HG03066 (cell line): Measurements from ENCODE around the gene AFF3.

Source experiments
- ATAC-seq: cut with Tn5 transposase; IDR thresholded peaks from one replicate; pipeline ENCODE4 v1.9.1; 2021; ENCODE audit warnings: low read depth; ENCODE audit not compliant: unreplicated experiment

Gene AFF3

DNA sequence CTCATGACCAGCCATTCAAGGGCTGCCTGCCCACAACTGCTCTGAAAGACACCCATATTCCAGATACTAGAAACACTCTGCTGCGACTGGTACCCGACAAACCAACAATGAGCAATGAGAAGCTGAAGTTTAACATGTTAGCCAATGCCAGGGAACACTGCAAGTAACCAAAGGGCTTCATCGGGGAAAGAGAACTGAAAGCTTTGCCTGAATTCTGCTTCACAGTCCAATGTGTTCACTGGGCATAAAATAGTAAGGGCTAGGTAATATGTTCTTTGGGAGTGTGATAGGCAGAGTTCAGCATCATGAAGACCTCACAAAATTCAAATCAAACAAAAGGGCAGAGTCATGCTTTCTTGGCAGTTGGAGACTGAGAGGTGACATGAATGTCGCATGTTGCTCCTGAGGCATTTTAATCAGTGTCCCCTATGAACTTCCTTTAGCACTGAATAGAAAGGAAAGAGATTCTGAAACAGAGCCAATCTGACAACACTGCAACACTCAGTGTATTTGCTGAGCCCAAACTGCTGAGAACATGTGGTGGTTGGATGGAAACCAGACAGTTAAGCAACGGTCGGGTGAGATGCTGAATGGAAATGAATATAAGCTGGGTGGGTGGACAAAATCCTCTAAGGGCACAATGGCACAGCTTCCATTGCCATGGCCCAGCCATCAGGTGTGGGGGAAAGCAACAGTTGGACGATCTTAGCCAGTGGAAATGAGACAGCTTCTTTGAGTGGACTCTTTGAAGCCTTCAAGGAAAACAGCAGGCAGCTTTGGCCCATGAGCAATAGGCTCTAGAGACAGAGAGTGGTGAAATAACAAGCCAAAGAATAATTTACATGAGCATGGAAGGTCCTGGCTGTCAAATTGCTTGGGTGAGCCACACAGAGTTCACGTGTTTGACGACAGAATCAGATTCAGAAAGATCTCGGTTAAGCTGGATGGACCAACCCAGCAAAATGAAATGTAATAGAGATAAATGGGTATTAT, 277.5 kb downstream of the AFF3 start:
- ATAC-seq = no peak

DNA sequence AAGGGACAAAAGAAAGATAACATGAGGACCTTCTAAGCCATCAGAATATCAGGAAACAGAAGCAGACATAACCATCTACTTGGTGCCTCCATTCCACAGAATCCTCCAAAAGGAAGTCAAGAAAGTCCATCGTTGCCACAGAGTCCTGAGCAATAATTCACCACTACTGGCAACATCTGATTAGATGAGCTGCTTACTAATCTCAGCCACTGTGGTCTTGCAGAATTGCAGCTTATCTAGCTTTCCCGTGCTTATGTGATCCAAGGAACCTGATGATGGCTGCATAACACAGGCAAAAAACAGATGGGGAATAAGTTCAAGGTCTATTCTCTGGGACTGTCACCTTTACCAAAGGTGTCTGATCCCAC, 278.5 kb downstream of the AFF3 start:
- no peak for ATAC-seq

DNA sequence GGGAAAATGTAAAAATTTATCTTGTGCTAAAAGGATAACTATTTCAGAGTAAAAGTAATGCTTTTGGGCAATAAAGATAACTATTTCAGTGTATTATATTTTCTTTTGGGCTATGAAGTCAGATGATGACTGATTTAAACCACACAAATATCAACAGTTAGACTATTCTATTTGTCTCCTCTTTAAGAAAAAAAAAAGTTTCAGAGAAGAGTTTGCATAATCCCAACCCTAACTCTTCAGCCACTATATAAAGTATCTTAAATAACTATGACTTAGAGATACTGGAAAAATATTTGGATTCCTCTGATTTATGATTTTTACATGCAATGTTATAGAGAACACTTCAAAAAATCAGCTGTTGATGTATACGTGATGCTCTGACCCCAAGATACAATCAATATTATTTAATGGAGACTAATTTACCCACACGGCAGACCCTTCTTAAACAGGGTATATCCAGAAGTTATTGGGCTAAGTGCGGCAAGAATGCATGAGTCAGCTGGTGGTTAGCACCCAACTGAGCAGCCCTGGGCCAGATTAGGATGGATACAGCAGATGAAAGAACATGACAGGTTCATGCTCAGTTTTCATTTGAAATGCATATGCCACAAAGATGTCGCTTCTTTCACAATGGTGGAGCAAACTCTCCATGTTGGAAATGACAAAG, 279.0 kb downstream of the AFF3 start:
- no peak for ATAC-seq

DNA sequence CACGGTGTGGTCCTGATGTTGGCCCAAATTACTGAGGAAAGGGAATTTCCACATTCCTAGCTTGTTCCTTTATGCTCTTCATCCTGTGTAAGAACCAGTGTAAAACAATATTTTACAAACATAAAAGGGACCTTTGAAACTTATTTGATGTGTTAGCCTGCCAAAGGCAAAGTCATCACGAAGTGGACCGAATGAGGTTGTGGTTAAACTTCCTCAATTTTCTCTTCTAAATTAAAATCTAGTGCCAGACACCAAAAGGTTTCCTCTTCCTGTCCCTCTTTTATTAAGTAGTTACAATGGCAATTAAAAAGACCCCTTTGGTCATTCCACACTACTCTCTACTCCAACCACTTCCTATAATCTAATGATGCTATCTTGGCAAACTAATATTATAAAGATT, 279.8 kb downstream of the AFF3 start:
- ATAC-seq = no peak

DNA sequence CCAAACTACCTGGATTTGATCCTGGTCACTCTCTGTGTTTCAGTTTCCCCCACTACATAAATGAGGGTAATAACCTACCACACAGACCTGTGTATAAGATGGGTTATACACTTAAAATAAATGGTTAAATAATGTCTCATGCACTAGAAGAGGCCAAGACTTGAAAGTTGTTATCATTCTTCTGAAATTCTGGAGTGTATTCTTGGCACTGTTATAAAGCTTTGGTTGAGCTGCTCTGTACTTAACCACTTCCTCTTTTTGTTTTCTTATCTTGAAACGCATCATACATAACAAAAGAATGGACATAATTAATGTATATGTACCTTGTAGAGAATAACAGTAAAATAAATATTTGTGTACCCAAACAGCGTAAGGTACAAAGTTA, 281.0 kb downstream of the AFF3 start:
- ATAC-seq = no peak

DNA sequence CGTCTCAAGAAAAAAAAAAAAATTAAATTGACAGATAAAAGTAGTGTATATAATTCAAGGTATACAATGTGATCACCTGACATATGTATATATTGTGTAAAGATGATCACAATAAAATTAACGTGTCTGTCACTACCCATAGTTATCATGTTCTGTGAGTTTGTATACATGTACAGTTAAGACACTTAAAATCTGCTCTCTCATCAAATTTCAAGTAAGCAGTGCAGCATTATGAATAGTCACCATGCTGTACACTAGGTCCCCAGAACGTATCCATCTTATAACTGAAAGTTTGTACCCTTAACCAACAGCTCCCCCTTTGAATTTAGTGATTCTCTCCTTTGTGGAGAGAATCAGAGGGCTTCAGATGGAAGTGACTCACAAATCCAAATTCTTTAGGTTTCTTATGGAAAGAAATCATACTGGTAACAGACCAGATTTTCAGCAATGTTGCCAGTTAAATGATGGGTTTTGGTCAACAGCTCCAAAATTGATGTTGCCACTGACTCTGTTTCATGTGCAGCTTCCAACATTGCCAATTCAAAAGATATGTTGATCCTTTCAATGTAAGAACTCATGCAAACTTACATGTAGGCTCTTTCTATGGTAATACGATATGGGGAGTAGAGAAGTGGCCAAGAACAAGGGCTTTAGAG, 281.5 kb downstream of the AFF3 start:
- no peak for ATAC-seq

DNA sequence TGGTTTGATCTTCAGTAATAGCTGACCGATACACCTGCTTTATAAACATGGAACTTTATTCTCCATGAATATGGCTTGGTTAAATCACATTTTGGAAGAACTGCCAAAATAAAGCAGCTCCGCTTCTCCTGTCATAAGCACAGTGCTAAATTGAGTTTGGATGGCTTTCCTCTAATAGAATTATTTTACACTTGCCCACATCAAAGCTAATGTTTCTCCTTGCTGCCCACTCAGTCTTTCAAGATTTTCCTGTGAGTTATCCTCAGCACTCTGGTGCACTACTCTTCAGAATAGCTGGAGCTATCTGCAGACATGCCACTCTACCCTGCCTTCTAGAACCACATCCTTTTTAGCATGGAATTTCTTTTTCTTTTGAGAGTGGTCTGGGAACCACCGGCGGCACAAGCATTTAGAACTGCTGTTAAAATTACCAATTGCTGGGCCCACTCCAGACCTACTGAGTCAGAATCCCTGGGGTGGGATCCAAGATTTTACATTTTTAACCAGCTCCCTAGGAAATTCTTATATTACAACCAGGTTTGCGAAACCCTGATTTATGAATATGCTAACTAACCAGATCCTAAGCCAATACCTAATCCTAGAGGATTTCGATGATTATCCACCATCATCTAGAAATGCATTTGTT, 283.3 kb downstream of the AFF3 start:
- no peak for ATAC-seq

DNA sequence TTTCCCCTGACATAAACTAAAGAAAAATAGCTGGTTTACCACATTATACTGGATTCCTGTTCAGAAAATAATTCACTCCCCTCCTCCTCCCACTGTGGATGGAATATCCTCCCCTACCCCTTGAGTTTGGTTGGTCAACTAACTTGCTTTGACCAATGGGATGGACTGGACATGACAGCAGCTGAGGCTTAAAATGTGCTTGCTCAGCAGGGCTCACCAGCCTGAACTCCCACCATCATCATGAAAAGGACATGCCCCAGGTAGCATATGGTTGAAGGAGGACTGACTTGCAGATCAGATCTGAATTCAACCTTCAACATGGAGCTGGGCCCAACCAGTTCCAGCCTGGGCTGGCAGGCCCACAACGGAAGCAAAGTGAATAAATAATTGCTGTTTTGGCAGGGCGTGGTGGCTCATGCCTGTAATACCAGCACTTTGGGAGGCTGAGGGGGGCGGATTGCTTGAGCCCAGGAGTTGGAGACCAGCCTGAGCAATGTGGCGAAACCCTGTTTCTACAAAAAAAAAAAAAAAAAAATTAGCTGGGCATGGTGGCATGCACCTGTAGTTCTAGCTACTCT, 284.4 kb downstream of the AFF3 start:
- no peak for ATAC-seq

DNA sequence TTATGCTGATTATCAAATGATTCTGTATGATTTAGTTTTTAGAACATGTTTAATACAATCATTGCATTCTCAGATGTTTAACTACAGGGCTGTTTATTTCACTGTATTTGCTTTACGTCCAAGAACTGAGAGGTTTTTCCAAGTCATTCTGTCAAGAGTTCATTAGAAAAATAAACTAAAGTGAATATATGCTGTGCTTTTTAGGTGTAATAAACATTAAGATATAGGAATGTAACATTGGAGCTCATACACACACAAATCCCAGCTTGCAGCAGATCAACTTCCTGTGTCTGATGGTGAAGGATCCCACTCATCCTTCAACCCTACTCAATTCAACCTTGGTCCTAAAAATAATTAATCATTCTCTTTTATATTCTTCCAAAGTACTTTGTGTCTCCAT, 285.0 kb downstream of the AFF3 start:
- ATAC-seq = no peak

DNA sequence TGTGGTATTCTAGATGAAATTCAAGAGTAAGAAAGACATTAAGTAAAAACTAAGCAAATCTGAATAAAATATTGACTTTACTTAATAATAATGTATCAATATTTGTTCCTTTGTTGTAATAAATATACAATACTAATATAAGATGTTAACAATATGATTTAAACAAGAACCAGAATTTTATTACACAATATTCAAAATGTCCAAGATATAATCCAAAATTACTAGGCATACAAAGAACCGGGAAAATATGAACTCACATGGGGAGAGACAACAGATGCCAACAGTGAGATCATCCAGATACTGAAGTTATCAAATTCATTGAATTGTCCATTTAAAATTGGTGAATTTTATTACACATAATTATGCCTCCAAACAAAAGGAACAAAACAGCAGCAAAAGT, 286.3 kb downstream of the AFF3 start:
- no peak for ATAC-seq

DNA sequence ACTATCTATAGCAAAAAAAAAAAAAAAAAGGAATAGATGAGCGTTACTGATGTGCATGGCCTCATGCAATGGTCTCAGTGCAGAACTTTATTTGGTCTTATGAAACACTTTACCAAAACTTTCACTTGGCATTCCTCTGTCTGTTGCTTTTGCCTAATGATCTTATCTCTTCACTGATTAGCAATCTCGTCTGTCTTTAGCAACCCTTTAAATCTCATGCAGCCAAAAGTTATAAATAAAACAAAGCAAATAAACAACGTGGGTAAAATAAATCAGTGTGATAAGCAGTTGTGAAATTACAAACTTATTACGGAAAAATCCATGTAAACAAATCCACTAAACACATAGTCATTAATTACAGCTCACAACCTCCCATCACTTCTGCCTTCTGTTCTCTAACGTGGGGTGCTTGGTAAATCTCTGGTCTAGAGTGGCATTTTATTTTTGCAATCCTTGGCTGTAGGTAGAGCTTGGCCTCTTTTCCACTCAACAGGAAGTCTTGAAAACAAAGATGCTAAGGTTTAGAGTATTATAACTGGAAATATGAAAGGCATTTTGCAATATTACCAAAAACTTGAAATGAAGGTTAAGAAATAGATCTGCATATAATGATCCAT, 288.0 kb downstream of the AFF3 start:
- ATAC-seq = no peak

DNA sequence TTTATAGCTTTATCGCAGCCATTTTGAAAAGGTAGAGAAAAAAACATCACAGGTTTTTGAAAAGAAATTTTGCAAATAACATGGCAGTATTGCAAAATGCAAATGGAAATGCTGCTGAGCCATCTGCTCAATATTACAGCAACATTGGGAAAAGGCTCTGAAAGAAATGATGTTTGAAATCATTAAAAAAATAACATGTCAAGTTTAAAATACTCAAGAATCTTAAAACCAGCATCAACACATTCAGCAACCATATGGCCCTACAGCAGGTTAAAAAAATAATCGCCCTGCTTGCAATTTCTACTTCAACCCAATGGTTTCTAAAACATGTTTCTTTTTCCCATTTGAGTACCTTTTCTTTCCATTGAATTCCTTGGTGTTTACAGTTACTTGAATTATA, 289.4 kb downstream of the AFF3 start:
- ATAC-seq = no peak

DNA sequence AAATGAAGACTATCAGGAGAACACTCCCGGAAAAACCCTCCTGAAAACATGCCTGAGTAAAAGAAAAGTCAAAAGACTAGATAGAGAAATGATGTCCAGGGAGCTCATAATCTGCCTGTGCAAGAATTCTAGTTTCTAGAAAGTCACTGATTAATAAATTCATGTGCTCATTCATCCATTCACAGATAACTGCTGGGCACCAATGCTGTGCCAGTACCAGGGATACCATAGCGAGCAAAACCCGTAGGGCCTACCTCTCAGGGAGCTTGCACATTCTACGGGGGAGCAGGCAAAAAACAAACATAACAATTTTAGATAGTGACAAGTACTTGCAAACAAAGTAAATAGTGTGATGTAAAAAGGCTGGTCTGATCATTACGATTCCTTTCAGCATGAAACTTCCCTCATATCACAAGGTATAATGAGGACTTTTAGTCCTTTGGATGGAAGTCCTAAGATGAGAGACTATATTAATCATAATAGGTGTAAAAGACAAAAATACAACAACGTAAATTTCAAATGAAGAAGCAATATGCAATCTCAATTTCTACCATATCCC, 289.9 kb downstream of the AFF3 start:
- ATAC-seq = no peak

DNA sequence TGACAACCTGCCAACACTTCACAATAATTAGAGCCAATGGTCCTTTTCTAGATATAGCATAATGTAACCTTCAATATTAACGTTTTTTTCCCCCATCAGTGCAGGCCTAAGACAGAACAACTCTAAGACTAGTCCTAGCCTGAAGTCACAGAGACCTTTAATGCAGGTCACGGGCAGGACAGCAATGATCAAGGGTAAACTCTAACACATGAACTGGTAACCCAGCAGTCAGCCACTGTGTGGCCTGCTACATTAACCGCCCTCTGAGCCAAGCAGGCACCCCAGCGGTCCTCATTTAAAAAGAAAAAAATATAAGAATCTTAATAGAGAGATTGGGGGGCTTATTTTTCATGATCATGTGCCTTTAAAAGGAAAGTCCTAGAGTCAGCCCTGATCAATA, 290.6 kb downstream of the AFF3 start:
- ATAC-seq = no peak

DNA sequence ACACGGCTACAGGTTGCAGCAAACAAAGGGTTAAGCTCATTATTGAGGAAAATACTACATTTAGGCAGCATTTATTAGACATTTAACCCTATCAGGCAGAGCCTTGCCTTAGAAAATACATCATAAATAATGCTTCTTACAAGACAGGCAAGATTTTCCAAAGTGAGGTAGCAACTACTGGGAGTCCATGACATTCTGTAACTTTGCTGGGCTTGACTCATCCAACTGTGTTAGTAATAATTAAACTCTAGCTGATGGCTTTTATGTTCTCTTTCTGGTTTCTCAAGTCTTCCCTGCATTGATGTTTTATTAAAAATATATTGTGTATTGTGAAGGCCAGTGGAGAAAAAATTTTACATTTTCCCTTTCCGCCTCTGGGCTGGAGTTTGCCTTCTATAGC, 291.3 kb downstream of the AFF3 start:
- ATAC-seq = no peak

DNA sequence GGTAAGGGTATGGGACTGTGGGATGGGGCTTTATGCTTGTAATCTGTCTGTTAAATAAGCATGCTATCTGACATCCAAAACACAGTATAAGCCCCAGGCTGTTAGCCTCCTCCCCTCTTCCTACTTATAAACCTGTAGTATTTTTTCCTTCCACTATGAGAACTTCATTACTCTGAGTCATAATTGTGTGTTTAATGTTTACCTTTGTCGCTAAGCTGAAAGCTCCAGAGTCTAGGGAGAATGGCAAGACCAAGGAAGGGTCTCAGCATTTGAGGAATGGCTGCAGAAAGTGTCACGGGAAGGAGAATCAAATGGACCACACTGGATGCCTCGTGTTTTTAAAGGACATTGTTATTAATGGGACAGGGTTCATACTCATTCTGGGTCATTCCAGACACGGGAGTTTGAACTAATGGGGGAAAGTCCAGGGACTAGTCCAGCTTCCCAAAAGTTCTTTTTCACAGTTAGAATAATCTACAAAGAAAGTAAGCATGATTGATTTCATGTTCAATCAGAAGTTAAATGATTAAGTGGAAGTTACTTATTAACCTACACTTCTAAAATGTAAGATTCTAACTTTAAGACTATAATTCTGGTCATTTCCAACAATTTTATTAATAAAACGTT, 292.2 kb downstream of the AFF3 start:
- ATAC-seq = no peak

DNA sequence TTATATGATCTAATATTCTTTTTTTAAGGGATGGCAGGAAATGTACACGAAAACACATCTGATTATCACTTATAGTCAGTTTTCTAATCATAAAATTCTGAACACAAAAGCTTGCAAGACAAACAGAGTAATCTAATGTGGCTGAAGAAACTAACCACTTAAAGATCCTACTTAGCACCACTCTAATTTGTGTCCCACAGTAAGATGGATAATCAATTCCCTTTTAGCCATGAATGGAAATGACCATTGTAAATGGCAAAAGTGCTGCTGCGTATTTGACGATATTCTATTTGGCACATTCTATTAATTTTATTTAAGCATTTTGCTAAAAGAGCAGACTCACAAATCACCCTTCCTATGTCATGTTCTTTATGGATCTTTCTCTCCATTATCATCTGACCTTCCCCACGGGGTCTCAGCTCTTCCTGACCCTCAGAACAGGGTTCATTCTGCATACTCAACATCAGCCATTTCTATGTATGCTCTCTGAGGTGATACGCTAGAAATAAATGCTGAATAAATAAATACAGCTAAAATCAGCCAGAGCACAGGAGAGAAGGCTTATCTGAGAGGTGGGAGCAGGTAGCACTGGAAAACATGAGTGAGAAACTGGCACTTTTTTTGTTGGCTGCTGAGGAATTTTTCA, 295.8 kb downstream of the AFF3 start:
- no peak for ATAC-seq

DNA sequence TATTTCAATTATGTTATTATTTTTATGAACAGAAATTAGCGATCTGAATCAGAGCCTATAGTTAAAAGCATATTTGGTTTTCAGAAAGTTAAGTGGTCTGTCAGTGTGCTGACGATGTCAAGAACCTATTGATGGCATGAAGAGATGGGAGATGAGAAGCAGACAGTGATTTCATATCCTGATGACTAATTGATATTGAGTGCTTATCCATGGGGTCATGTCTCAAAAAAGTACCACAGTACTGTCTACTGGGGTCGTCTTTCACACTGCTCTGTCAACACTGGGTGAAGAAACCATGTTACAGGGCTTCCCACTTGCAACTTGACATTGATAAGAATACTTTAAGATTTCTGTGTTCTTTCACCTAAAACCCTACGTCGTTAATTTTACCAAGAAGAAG, 297.1 kb downstream of the AFF3 start:
- no peak for ATAC-seq

DNA sequence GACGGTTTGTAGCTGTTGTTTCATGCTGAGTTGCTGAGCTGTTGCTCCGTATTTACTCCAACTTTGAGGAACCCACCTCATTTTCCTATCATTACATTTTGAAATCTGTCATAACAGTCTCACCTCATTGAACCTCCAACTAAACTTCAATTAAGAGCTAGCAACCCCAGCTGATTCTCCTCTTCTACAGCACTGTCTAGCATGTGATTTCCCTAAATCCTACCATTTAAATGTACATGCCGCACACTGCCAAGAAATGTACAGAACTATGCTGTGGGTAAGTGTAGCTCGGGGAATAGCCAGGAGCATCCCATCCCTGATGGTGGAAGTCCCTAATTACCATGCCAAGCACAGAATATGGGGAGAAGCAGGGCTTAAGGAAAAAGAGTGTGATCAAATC, 299.9 kb downstream of the AFF3 start:
- ATAC-seq = no peak
